HL-60/S4 treated with phorbol 12-myristate 13-acetate at 8.2 ng/mL for 4 days and 3 days (cell line): ENCODE data around the gene RPP38.

Experiments used
- in situ Hi-C: fragments of 300-500 bp; cut with MboI; formaldehyde crosslinking; loops from 2 replicates; pipeline ENCODE4 v1.15.0; 2022; ENCODE audit warnings: low sequenced_read_pairs

The RPP38 gene, protein sequence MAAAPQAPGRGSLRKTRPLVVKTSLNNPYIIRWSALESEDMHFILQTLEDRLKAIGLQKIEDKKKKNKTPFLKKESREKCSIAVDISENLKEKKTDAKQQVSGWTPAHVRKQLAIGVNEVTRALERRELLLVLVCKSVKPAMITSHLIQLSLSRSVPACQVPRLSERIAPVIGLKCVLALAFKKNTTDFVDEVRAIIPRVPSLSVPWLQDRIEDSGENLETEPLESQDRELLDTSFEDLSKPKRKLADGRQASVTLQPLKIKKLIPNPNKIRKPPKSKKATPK

DNA sequence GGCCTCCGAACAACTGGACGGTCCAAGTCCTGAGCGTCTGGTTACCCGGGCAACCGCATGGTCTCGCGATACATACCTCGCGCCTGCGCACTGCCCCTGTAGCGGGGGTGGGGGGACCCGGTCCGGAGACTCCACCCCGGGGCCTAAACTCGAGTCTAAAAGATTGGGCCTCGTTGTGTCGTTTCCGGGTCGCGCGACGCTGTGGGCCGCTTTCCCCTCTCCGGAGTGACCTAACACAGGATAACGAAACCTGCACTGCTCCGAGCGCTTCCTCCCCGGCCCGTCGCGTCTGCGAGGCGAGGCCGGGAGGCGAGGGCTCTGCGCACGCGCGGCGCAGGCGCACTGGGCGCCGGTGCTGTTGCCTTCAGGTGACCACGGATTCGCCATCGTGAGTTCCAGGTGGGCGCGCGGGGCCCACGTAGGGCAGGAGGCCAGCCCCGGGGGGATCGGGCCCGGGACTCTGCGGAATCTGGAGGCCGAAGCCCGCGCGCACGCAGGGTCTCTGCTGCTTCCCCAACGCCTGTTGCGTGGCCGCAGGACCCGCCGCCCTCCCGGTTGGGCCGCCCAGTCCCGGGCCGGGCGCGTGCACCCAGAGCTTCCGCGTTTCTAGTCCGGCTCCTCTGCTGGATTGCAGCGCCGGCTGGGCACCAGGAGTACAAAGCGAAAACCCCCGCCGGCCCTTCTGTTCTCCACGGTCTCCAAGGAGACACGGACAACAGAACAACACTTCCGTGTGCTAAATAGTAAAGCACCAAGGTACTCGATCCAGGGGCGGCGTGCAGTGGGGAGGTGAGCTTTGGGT is at the start of gene RPP38:
Gene RPP38, plus strand, starts transcription at position 345 of the 802 bp plus-strand sequence. CDS start 5,960 bp downstream, outside the sequence.
- in situ Hi-C loops, result no loop called here

- in situ Hi-C loops, result no loop called here
Measured at GRCh38 chr10:15049533-15049932, 47.6 kb upstream of the RPP38 start.

GRCh38 chr10:15052121-15052520 is 45.0 kb upstream of the RPP38 start:
- in situ Hi-C loops, result no loop called here

- in situ Hi-C loops, result no loop called here
Measured at GRCh38 chr10:15053061-15053460, 44.1 kb upstream of the RPP38 start.

DNA sequence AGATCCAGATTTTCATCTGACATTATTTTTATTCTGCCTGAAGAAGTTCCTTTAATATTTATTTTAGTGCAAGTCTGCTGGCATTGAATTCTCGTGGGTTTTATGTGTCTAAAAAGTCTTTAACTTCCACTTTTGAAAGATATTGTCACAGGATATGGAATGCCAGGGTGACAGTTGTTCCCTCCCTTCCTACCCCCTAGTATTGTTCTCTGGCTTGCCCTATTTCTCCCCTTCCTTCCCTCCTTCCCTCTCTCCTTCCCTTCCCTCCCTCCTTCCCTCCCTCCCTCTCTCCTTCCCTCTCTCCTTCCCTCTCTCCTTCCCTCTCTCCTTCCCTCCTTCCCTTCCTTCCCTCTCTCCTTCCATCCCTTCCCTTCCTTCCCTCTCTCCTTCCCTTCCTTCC is 38.5 kb upstream of the RPP38 start:
- in situ Hi-C loops, result no loop called here

GRCh38 chr10:15059914-15060313 is 37.2 kb upstream of the RPP38 start:
- in situ Hi-C loops, result no loop called here

- in situ Hi-C loops, result no loop called here
Measured at GRCh38 chr10:15060638-15061037, 36.5 kb upstream of the RPP38 start.

DNA sequence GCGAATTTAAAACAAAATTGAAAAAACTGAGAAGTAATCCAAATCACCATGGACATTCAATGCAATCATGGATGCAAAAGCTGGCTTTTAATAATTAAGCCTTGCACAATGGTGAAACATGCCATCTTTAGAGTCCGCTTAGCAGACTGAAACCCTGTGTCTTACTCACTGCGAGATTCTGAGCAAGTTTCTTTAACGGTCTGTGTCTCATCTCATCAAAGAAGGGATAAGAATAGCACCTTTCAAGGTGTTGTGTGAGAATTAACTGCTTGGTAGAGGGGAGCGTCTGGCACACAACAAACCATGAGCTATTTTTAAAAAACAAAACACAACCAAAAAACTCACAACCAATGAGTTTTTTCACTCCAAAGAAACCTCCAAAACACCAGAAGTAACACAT is 30.0 kb upstream of the RPP38 start:
- in situ Hi-C loops, result no loop called here

- in situ Hi-C loops, result no loop called here
Measured at GRCh38 chr10:15068802-15069201, 28.4 kb upstream of the RPP38 start.

DNA sequence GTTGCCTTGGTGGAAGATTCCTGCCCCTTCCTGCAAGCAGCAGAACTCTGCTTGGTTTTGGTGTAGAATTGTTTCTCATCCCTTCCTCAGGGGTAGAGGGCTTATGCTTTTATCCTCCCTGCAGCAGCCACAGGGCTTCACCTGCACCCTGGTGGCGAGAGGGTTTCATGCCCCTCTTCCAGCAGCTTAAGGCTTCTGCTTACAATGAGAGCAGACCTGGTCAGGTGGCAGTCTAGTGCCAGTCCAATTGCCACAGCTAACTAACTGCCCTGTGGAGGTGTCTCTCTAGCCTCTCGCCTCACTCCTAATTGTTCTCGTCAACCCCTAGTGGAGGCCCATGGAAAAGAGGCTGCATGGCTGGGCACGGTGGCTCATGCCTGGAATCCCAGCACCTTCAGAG is 27.9 kb upstream of the RPP38 start:
- in situ Hi-C loops, result no loop called here

DNA sequence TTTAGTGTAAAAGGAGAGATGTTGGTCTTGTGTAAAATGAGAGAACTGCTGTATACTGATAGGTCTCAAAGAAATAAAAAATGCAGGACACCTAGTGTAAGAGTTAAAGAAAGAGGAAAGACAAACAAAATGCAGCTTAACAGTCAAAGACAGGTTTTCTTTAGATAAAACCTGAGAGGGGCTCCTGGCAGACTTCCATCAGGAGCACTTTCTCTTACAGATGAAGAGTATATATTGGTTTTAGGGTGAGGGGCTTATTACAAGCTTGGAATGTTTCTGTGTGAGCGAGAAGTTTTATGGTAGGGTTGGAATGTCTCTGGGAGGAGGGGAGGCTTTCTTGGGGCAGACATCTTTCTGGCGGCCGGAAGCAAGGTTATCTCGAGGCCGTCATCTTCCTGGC is 24.8 kb upstream of the RPP38 start:
- in situ Hi-C loops, result no loop called here

- in situ Hi-C loops, result no loop called here
Measured at GRCh38 chr10:15075421-15075820, 21.7 kb upstream of the RPP38 start.

DNA sequence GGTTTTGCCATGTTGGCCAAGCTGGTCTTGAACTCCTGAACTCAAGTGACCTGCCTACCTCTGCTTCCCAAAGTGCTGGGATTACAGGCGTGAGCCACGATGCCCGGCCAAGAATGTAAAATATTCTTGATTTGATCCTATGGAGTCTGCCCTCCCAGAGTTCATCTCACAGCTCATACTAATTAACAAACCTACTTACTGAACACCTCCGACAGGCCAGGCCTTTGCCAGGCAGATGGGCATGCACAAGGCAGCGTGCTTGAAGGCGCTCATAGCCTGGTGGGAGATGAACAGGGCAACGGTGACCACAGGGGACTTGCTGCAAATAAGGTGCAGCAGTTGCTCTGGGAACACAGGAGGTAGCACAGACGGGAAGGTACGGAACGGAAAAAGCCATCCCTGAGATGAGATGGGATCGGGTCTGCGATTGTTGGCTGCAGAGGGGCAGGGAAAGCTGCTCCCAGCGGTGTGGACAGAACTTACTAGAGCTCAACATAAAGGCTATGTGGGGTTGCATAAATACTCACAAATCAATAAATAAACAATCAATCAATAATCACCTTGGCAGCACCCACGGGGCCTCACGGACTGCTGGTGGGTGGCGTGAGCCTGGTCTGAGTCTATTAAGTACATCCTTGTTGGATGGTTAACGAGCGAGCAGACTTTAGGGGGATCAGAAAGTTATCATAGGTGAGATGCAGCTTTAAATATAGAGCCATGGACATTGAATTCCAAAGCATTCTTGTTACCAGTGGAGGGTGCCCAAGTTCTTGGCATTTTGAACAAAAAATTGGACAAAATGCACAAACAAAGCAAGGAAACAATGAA is 13.3 kb upstream of the RPP38 start:
- in situ Hi-C loops, result no loop called here

DNA sequence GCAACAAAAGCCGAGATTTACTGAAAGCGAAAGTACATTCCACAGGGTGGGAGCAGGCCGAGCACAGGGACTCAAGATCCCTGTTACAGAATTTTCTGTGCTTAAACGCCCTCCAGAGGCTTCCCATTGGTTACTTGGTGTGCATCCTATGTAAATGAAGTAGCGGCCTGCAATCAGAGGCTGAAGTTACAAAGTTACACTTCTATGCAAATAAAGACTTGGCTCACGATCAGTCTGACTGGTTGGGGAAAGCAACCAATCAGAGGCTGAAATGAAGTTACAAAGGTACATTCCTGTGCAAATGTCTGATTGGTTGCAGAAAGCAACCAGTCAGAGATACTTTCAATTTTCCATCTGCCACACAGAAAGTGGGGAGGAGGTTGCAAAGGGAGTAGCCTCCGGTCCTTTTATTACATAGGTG is 12.6 kb upstream of the RPP38 start:
- in situ Hi-C loops, result no loop called here

- in situ Hi-C loops, result no loop called here
Measured at GRCh38 chr10:15088428-15089261, 8.5 kb upstream of the RPP38 start, which contains the start of gene ACBD7. TSS of gene ACBD7 (minus strand) at chr10:15088776. CDS start at chr10:15088728, 48 bp downstream.

GRCh38 chr10:15091418-15091817 is 5.7 kb upstream of the RPP38 start:
- in situ Hi-C loops, result no loop called here

DNA sequence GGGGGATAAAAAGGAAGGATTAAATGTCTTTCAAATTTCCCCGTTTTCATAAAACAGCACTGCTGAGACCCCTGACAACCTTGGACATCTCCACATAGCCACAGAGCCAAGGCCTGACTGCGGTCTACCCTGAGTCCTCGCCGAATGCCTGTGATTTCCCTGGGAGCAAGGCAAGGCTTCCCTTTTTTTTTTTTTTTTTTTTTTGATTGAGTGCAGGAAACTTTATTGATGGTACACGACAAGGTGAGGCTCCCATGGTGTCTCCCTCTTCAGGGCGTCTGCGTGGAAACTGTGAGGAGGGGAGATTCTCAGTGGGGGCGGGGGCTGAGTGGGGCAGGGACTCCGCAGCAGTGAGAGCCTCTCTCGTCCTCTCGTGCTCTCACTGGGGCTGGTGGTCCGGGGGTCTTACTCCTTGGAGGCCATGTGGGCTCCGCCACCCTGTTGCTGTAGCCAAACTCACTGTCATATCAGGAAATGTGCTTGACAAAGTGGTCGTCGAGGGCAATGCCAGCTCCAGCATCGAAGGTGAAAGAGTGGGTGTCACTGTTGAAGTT is 4.2 kb upstream of the RPP38 start:
- in situ Hi-C loops, result no loop called here

GRCh38 chr10:15096661-15097010 is 519 bp upstream of the RPP38 start:
- in situ Hi-C loops, result no loop called here

DNA sequence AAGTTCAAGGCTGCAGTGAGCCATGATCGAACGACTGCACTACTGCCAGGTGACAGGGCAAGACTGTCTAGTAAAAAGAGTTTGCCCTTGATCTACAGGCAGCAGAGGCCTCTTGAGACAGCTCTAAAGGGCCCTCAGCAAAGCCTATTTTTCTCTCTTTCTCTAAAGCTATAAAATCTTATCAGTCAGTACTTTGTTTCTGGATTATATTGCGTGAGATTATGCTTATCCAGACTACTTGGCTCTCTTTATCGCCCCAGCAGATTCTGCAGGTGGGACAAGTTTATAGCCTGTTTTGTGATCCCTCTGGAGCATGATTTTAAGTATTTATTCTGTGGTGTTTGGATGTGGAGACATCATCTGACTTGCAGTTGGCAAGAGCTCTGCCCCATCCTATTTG is 2.7 kb downstream of the RPP38 start:
- in situ Hi-C loops, result no loop called here

DNA sequence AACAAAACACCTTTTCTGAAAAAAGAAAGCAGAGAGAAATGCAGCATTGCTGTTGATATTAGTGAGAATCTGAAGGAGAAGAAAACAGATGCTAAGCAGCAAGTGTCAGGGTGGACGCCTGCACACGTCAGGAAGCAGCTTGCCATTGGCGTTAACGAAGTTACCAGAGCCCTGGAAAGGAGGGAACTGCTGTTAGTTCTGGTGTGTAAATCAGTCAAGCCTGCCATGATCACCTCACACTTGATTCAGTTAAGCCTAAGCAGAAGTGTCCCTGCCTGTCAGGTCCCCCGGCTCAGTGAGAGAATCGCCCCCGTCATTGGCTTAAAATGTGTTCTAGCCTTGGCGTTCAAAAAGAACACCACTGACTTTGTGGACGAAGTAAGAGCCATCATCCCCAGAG is 6.4 kb downstream of the RPP38 start:
- in situ Hi-C loops, result no loop called here
